Hepatocyte (in vitro differentiated cells): ENCODE results near the gene XDH. TPM values are rescaled to one million over a fixed set of nuclear protein-coding genes. Genes with fewer than 3 reads are reported as not detected.

Source experiments
- DNase-seq: peaks from one replicate; pipeline ENCODE4 v3.0.0-alpha.2; 2016; ENCODE audit warnings: low spot score
- H2AFZ ChIP-seq: fragments of 200-600 bp; sonication (generic); 2 replicates; pipeline ENCODE4 v1.6.0; 2016; ENCODE audit warnings: antibody characterized with exemption, mild to moderate bottlenecking
- H3K27ac ChIP-seq: fragments of 200-600 bp; sonication (generic); 2 replicates; pipeline ENCODE4 v1.5.1; 2016; ENCODE audit warnings: mild to moderate bottlenecking
- H3K27me3 ChIP-seq: fragments of 200-600 bp; sonication (generic); 2 replicates; pipeline ENCODE4 v1.6.1; 2016
- H3K36me3 ChIP-seq: fragments of 200-600 bp; sonication (generic); replicated peaks from 2 replicates; pipeline ENCODE4 v1.5.1; 2016; ENCODE audit warnings: low read depth; ENCODE audit not compliant: insufficient read depth
- H3K4me1 ChIP-seq: fragments of 200-600 bp; sonication (generic); 2 replicates; pipeline ENCODE4 v1.5.1; 2016; ENCODE audit warnings: mild to moderate bottlenecking, moderate library complexity; ENCODE audit not compliant: insufficient read depth
- H3K4me2 ChIP-seq: fragments of 200-600 bp; sonication (generic); 2 replicates; pipeline ENCODE4 v1.6.0; 2016
- H3K4me3 ChIP-seq: fragments of 200-600 bp; sonication (generic); 2 replicates; pipeline ENCODE4 v1.5.1; 2016; ENCODE audit warnings: mild to moderate bottlenecking
- H3K79me2 ChIP-seq: fragments of 200-600 bp; sonication (generic); 2 replicates; pipeline ENCODE4 v1.6.0; 2017; ENCODE audit warnings: mild to moderate bottlenecking
- H3K9me2 ChIP-seq: fragments of 200-600 bp; sonication (generic); replicated peaks from 2 replicates; pipeline ENCODE4 v1.6.0; 2017; ENCODE audit warnings: mild to moderate bottlenecking; ENCODE audit not compliant: insufficient read depth
- H3K9me3 ChIP-seq: fragments of 200-600 bp; sonication (generic); 2 replicates; pipeline ENCODE4 v1.5.1; 2016; ENCODE audit warnings: low read depth, mild to moderate bottlenecking
- H4K20me1 ChIP-seq: fragments of 200-600 bp; sonication (generic); 2 replicates; pipeline ENCODE4 v1.6.0; 2016; ENCODE audit warnings: mild to moderate bottlenecking; ENCODE audit not compliant: insufficient read depth, poor library complexity, severe bottlenecking
- EZH2 ChIP-seq: fragments of 200-600 bp; sonication (generic); IDR thresholded peaks from 2 replicates; pipeline ENCODE4 v1.6.1; 2016; ENCODE audit warnings: antibody characterized with exemption, mild to moderate bottlenecking, borderline replicate concordance
- EZH2phosphoT487 ChIP-seq: fragments of 200-600 bp; sonication (generic); IDR thresholded peaks from one replicate; pipeline ENCODE4 v1.6.1; 2018; ENCODE audit warnings: antibody characterized with exemption, mild to moderate bottlenecking, low read depth, moderate library complexity; ENCODE audit not compliant: unreplicated experiment, severe bottlenecking
- whole genome bisulfite sequencing: methylation state at CpG from one replicate; pipeline ENCODE4 v1.1.6; 2016; ENCODE audit warnings: low lambda C conversion rate; ENCODE audit errors: missing lambda C conversion rate; 5-methylcytosine and 5-hydroxymethylcytosine counted together
- polyA plus RNA-seq: library from polyadenylated mRNA; unstranded; fragments of >200 nt; fragmentation: Nextera tagmentation; extraction: Ambion mirVana; gene quantifications from 2 replicates; pipeline ENCODE4 v1.2.1, GENCODE V29; 2016
- total RNA-seq: library from RNA; depleted of rRNA; stranded (reverse); fragments of >200 nt; gene quantifications from 2 replicates; pipeline ENCODE4 v1.2.3, GENCODE V29; 2014
- TF ChIP-seq, protein P1 (sequence below): fragments of 200-600 bp; sonication (generic); IDR thresholded peaks from 2 replicates; pipeline ENCODE4 v1.5.1; 2016; ENCODE audit warnings: antibody characterized with exemption, mild to moderate bottlenecking; ENCODE audit not compliant: poor library complexity

The XDH gene
- total and polyA plus RNA-seq, 2 experiments from 2014 or later, result 1.6 to 6.7 TPM

DNA sequence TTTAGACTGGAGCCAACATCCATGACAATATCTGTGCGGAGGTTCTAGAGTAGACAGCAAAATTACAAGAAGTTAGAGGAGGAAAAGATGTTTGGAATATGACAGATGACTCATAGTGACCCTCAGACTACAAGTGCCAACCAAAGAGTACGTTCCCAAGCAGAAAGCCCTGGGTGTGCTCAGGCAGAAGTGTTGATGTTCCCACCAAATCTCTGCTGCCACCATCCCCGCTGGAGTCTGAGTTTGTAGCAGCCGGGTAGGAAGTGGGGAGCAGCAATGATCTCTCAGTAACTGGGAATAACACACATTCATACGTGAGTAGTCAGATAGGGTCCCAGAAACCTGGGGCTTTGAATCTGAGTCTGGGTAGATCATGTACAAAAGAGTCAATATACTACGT is 73.2 kb downstream of the XDH start:
- no peaks in the 10 kb centered on the region for H3K36me3 ChIP-seq
- TF ChIP-seq, protein P1, sequence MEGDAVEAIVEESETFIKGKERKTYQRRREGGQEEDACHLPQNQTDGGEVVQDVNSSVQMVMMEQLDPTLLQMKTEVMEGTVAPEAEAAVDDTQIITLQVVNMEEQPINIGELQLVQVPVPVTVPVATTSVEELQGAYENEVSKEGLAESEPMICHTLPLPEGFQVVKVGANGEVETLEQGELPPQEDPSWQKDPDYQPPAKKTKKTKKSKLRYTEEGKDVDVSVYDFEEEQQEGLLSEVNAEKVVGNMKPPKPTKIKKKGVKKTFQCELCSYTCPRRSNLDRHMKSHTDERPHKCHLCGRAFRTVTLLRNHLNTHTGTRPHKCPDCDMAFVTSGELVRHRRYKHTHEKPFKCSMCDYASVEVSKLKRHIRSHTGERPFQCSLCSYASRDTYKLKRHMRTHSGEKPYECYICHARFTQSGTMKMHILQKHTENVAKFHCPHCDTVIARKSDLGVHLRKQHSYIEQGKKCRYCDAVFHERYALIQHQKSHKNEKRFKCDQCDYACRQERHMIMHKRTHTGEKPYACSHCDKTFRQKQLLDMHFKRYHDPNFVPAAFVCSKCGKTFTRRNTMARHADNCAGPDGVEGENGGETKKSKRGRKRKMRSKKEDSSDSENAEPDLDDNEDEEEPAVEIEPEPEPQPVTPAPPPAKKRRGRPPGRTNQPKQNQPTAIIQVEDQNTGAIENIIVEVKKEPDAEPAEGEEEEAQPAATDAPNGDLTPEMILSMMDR, result no peak
- TF ChIP-seq EZH2phosphoT487 (no peak), EZH2 (no peak)
- H3K4me2 ChIP-seq, result no peak overlapping the region
- H3K9me2 ChIP-seq, result no peaks in the 10 kb centered on the region
- no peaks in the 10 kb centered on the region for H3K4me1 ChIP-seq
- H3K4me3 ChIP-seq, result no peak overlapping the region
- no peak for DNase-seq
- no peaks in the 10 kb centered on the region for H3K9me3 ChIP-seq
- no peaks in the 10 kb centered on the region for H3K27me3 ChIP-seq
- H2AFZ ChIP-seq, result no peak overlapping the region
- no peak overlapping the region for H3K27ac ChIP-seq
- no peaks in the 10 kb centered on the region for H3K79me2 ChIP-seq
- WGBS, result 91% methylated on average over 6 of the region's 6 CpGs
- H4K20me1 ChIP-seq, result no peaks in the 10 kb centered on the region

- Histone ChIP-seq H3K36me3 (no peaks in the 10 kb centered on the region), H4K20me1 (no peaks in the 10 kb centered on the region), H3K4me2 (no peak overlapping the region), H3K27ac (no peak overlapping the region), H3K4me3 (no peak overlapping the region), H3K9me2 (no peaks in the 10 kb centered on the region), H3K27me3 (no peaks in the 10 kb centered on the region), H3K79me2 (no peaks in the 10 kb centered on the region), H3K4me1 (peaks cover 8% of the 10 kb centered on the region), H3K9me3 (no peaks in the 10 kb centered on the region), H2AFZ (no peak overlapping the region)
- 93% methylated on average over 9 of the region's 9 CpGs for WGBS
- DNase-seq, result no peak
- TF ChIP-seq, protein P1, result no peak
- no peak for TF ChIP-seq EZH2
Observed at GRCh38 chr2:31339696-31340095, 74.8 kb downstream of the XDH start.

GRCh38 chr2:31337860-31338259 is 76.7 kb downstream of the XDH start:
- Histone ChIP-seq H3K27ac (no peak overlapping the region), H4K20me1 (no peaks in the 10 kb centered on the region), H3K79me2 (no peaks in the 10 kb centered on the region), H3K9me3 (no peaks in the 10 kb centered on the region), H3K4me3 (no peak overlapping the region), H3K4me1 (peaks cover 8% of the 10 kb centered on the region), H3K4me2 (no peak overlapping the region), H2AFZ (no peak overlapping the region), H3K27me3 (no peaks in the 10 kb centered on the region), H3K36me3 (no peaks in the 10 kb centered on the region), H3K9me2 (no peaks in the 10 kb centered on the region)
- WGBS, result 89% methylated on average over 6 of the region's 6 CpGs
- DNase-seq, result no peak
- TF ChIP-seq EZH2phosphoT487 (no peak), EZH2 (no peak)
- TF ChIP-seq, protein P1, result no peak

DNA sequence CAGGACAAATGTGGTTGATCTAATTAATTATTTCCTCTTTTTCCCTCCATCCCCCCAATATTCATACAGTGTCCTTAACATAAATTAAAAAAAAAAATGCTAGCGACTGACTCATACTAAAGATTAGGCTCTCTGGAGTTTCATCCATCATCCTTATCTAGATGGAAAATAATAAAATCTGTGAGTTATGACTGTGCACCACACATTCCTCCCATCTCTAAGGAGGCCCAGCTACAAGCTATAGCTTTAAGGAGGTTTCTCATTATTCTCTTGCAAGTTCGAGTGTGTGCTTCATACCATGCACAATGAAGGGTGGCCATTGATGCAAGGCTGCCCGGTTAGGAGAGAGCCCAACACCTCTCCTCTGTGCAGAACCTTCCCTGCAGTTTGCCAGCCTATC is 77.3 kb downstream of the XDH start:
- Histone ChIP-seq H2AFZ (no peak overlapping the region), H4K20me1 (no peaks in the 10 kb centered on the region), H3K4me1 (peaks cover 8% of the 10 kb centered on the region), H3K36me3 (no peaks in the 10 kb centered on the region), H3K27me3 (no peaks in the 10 kb centered on the region), H3K9me2 (no peaks in the 10 kb centered on the region), H3K79me2 (no peaks in the 10 kb centered on the region), H3K27ac (no peak overlapping the region), H3K4me3 (no peak overlapping the region), H3K9me3 (no peaks in the 10 kb centered on the region), H3K4me2 (no peak overlapping the region)
- TF ChIP-seq EZH2 (no peak), EZH2phosphoT487 (no peak)
- TF ChIP-seq, protein P1, result no peak
- no peak for DNase-seq
- 83% methylated on average over 3 of the region's 3 CpGs for WGBS
